Esophagus muscularis mucosa (tissue), 4 donors: ENCODE data around the gene GRIK3.

ENCODE experiments used
- EP300 ChIP-seq: sonication (generic); formaldehyde crosslinking; IDR thresholded peaks from one replicate; pipeline ENCODE4 v1.6.1; 2017; ENCODE audit warnings: antibody characterized with exemption
- POLR2A ChIP-seq: fragments of 450-650 bp; IDR thresholded peaks from one replicate; pipeline ENCODE4 v1.6.1; 2017; ENCODE audit warnings: antibody characterized with exemption, moderate library complexity, mild to moderate bottlenecking, low read depth
- TF ChIP-seq, protein P1 (sequence below), 3 experiments: fragments of 200-600 bp in 2 of 3; fragments of 450-650 bp in 1 of 3; sonication (generic) in 2 of 3; IDR thresholded peaks; one replicate each; pipeline ENCODE4 v1.5.1; 2017 to 2019; ENCODE audit warnings: antibody characterized with exemption in 3 of 3, mild to moderate bottlenecking in 2 of 3, moderate library complexity in 1 of 3

DNA sequence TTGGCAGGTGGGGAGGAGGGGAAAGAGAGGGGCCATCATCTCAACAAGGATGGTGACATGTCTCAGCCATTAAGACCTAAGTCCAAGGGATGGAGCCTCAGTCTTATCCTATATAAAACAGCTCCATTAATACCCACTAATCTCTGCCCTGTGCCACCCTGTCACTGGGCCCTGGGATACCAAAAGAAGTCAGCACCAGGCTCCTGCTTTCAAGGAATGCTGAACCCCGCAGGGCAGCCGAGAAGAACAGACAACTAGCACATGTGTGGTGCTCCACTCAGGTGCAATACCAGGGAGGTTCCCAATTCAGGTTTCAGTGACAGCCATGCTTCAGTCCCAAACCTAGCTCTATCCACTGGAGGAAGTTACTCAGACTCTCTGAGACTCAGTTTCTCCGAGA lies 128.4 kb downstream of the GRIK3 start:
- TF ChIP-seq POLR2A (no peak), EP300 (no peak)
- TF ChIP-seq, protein P1, sequence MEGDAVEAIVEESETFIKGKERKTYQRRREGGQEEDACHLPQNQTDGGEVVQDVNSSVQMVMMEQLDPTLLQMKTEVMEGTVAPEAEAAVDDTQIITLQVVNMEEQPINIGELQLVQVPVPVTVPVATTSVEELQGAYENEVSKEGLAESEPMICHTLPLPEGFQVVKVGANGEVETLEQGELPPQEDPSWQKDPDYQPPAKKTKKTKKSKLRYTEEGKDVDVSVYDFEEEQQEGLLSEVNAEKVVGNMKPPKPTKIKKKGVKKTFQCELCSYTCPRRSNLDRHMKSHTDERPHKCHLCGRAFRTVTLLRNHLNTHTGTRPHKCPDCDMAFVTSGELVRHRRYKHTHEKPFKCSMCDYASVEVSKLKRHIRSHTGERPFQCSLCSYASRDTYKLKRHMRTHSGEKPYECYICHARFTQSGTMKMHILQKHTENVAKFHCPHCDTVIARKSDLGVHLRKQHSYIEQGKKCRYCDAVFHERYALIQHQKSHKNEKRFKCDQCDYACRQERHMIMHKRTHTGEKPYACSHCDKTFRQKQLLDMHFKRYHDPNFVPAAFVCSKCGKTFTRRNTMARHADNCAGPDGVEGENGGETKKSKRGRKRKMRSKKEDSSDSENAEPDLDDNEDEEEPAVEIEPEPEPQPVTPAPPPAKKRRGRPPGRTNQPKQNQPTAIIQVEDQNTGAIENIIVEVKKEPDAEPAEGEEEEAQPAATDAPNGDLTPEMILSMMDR (IDR thresholded peaks at IDR 0.05), result no peak
